GM12891 (cell line): Measurements from ENCODE around the gene SLC6A12. TPM values are rescaled to one million over a fixed set of nuclear protein-coding genes. Genes with fewer than 3 reads are reported as not detected.

Experiments used
- DNase-seq: peaks from one replicate; pipeline ENCODE4 v3.0.0; 2011; ENCODE audit warnings: low spot score; ENCODE audit not compliant: insufficient read length
- FAIRE-seq: peaks from 2 replicates; lab custom pipeline; 2011; peaks lifted over from hg19 to GRCh38; lab: Jason Lieb, UNC
- PAX5 ChIP-seq: IDR thresholded peaks from 2 replicates; pipeline ENCODE4 v1.6.1; 2011; ENCODE audit warnings: low read length, moderate library complexity, mild to moderate bottlenecking; ENCODE audit not compliant: insufficient read depth, severe bottlenecking
- POLR2A ChIP-seq: IDR thresholded peaks from 2 replicates; pipeline ENCODE4 v1.6.1; 2011; ENCODE audit warnings: low read depth, low read length, control low read depth
- POLR2AphosphoS5 ChIP-seq: IDR thresholded peaks from 2 replicates; pipeline ENCODE4 v1.6.1; 2011; ENCODE audit warnings: low read depth, low read length, control low read depth
- POU2F2 ChIP-seq: IDR thresholded peaks from 2 replicates; pipeline ENCODE4 v1.6.1; 2011; ENCODE audit warnings: low read depth, mild to moderate bottlenecking, control low read depth, low read length, moderate library complexity
- SPI1 ChIP-seq: IDR thresholded peaks from 2 replicates; pipeline ENCODE4 v1.6.1; 2011; ENCODE audit warnings: low read depth, low read length, control low read depth
- TAF1 ChIP-seq: IDR thresholded peaks from 2 replicates; pipeline ENCODE4 v1.6.1; 2011; ENCODE audit warnings: low read depth, low read length, control low read depth
- polyA plus RNA-seq: library from polyadenylated mRNA; unstranded; fragments of >200 nt; gene quantifications from one replicate; pipeline ENCODE4 v1.2.1, GENCODE V29; 2012; ENCODE audit warnings: low read depth, missing spikeins, inconsistent platforms; ENCODE audit not compliant: missing spikeins

The SLC6A12 gene
- 0.49 TPM for polyA plus RNA-seq

- TF ChIP-seq POU2F2, result no peak
- TF ChIP-seq PAX5, result no peak
- TF ChIP-seq SPI1, result no peak
- no peak for TF ChIP-seq POLR2AphosphoS5
- TF ChIP-seq TAF1, result no peak
- no peak for TF ChIP-seq POLR2A
- DNase-seq, result no peak
- no peak for FAIRE-seq
Measured at GRCh38 chr12:214003-214741, at the start of gene SLC6A12. TSS of gene SLC6A12 (minus strand) at chr12:214157. CDS start at chr12:209986, 4,171 bp downstream.

DNA sequence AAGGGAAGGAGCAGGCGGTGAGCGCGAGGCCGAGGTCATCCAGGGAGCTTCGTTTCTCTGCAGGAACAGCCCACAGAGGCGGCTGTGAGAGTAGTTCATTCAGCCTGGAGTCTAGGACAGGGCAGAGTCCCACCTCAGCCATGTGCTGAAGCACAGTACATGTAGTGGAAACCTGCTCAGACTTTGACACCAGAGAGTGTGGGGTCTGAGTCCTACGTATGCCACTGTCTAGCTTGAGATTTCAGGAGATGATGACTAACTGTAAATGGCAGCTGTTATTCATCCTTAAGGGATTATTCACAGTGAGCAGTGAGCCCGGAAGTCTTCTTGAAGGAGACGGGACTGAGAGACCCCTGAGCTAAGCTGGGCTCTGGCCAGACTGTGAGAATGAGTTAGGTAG lies 49.6 kb upstream of the SLC6A12 start:
- FAIRE-seq (no peak), DNase-seq (no peak)
- TF ChIP-seq POLR2AphosphoS5, result no peak

GRCh38 chr12:262817-263216 lies 48.9 kb upstream of the SLC6A12 start, which contains the start of gene SLC6A13:
TSS of gene SLC6A13 (minus strand) at chr12:262836. CDS start at chr12:260052, 2,784 bp downstream.
- FAIRE-seq (no peak), DNase-seq (no peak)
- TF ChIP-seq POU2F2 (no peak), POLR2AphosphoS5 (no peak), PAX5 (no peak), TAF1 (no peak), SPI1 (no peak), POLR2A (no peak)

- DNase-seq, result no peak
- FAIRE-seq, result no peak
- no peak for TF ChIP-seq POLR2A
- no peak for TF ChIP-seq POU2F2
- no peak for TF ChIP-seq SPI1
- TF ChIP-seq POLR2AphosphoS5, result no peak
- no peak for TF ChIP-seq PAX5
- no peak for TF ChIP-seq TAF1
Measured at GRCh38 chr12:262113-262512, 48.2 kb upstream of the SLC6A12 start.

GRCh38 chr12:257521-258321 lies 43.8 kb upstream of the SLC6A12 start:
- no peak for TF ChIP-seq POLR2A
- TF ChIP-seq SPI1, result no peak
- TF ChIP-seq PAX5, result no peak
- TF ChIP-seq TAF1, result no peak
- TF ChIP-seq POLR2AphosphoS5, result no peak
- FAIRE-seq, result no peak
- DNase-seq, result no peak

- no peak for FAIRE-seq
- DNase-seq, result no peak
- TF ChIP-seq PAX5, result no peak
- no peak for TF ChIP-seq TAF1
- TF ChIP-seq SPI1, result no peak
- TF ChIP-seq POLR2AphosphoS5, result no peak
- TF ChIP-seq POLR2A, result no peak
- no peak for TF ChIP-seq POU2F2
Measured at GRCh38 chr12:256958-257357, 43.0 kb upstream of the SLC6A12 start.

GRCh38 chr12:256225-256624 lies 42.3 kb upstream of the SLC6A12 start:
- no peak for TF ChIP-seq SPI1
- TF ChIP-seq PAX5, result no peak
- no peak for TF ChIP-seq POLR2A
- no peak for TF ChIP-seq TAF1
- no peak for TF ChIP-seq POLR2AphosphoS5
- FAIRE-seq (no peak), DNase-seq (no peak)

- TF ChIP-seq POU2F2, result no peak
- no peak for TF ChIP-seq POLR2AphosphoS5
- TF ChIP-seq PAX5, result no peak
- no peak for TF ChIP-seq TAF1
- TF ChIP-seq SPI1, result no peak
- TF ChIP-seq POLR2A, result no peak
- no peak for FAIRE-seq
- no peak for DNase-seq
Measured at GRCh38 chr12:254912-255311, 41.0 kb upstream of the SLC6A12 start.

DNA sequence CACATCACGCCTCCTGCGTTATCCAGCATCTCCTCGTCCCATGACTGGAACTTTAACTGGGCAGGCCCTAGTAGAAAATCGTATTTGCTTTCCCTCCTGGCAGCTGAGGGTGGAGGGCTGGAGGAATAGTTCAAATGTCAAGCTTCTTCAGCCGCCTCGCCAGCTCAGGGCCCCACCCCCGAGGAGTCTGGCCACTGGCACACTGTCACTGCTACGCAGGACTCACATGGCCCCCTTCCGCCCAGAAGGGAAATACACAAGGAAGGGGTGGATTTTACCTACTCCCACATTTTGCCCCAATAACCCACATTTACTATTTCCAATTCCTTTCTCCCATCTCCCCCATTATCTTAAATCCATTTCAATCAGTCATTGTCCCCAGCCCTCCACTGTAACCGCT lies 40.1 kb upstream of the SLC6A12 start:
- no peak for FAIRE-seq
- no peak for TF ChIP-seq POU2F2

DNA sequence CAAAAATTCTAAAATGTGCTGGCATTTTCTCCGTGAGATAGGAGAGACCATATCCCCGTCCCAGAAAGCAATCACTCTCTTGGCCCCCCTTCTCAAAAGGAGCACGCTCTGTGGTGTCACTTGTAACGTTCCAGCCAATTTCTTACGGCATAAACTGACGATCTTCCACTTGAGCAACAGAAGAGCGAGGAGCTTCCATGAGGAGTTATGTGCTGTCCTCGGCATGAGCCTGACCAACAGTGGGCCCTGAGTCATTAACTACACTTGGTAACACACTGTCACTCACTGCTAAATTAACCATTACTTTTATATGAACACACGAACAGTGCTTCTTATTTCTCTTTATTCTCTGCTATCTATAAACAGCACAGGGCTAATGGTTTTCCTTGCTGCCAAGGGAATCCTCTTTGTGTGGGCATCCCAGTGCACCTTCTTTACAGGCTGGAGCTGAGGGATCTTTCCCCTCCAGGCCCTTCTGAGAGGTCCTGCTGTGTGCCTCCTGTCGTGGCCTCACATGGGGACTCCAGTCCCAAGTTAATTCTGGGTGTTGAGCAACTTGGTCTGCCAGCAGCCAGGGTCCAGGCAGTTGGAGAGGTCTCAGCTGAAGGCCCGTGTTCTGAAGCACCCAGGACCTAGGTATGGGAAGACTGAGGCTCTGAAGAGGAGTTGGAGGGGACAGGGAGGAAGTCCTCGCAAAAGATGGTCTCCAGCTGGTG lies 39.3 kb upstream of the SLC6A12 start:
- TF ChIP-seq SPI1 (no peak), PAX5 (no peak), TAF1 (no peak), POU2F2 (no peak), POLR2A (no peak), POLR2AphosphoS5 (no peak)
- no peak for DNase-seq
- FAIRE-seq, result no peak

More for the DNA sequence above, 40.1 kb upstream of the SLC6A12 start:
- no peak for DNase-seq
